DMS153 (cell line): Measurements from ENCODE around the gene EXTL1.

Experiments
- DNase-seq: peaks from one replicate; lab custom pipeline; 2025; lab: John Stamatoyannopoulos, UW

Gene EXTL1

DNA sequence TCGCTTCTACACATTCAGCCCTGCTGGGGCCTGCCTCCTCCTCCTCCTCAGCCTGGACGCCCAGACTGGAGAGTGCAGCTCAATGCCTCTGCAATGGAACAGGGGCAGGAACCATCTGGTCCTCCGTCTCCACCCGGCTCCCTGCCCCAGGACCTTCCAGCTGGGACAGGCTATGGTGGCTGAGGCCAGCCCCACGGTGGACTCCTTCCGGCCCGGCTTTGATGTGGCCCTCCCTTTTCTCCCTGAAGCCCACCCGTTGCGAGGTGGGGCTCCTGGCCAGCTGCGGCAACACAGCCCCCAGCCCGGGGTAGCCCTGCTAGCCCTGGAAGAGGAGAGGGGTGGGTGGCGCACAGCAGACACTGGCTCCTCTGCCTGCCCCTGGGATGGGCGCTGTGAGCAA is 1.4 kb downstream of the EXTL1 start:
- DNase-seq, result no peak

DNA sequence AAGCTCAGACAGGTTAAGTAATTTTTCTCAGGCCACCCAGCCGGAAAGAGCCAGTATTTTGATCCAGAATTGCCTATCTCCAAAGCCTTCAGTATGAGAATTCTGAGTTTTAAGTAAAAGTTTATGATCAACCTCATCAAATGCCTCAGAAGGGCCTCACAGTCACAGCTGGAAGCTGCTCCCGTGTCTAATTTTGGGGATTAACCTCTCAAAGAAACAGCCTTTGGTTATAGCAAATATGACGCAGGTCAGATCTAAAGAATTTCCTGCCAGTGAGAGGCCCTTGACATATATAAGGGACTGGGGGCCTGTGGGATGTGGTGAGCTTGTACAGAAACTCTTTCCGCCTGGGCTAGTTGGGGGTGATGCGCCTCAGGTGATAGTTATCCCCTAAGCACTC is 2.3 kb downstream of the EXTL1 start:
- no peak for DNase-seq

DNA sequence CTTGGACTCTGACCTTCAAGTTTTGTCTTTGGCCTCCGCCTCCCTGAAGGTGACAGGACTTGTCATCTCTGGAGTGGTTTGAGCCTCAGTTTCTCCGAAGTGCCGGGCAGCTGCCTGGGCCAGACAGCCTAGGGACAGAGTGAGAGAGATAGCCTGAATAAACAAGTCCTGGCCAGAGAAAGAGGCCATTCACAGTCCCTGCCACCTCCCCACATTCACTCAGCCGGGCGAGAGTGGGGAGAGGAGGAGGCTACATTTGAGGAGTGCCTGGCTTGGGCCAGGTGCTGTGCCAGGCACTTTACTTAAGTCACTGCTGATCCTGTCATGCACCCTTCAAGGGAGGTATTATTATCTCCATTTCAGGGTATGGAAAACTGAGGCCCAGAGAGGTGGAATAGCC is 3.5 kb downstream of the EXTL1 start:
- no peak for DNase-seq

DNA sequence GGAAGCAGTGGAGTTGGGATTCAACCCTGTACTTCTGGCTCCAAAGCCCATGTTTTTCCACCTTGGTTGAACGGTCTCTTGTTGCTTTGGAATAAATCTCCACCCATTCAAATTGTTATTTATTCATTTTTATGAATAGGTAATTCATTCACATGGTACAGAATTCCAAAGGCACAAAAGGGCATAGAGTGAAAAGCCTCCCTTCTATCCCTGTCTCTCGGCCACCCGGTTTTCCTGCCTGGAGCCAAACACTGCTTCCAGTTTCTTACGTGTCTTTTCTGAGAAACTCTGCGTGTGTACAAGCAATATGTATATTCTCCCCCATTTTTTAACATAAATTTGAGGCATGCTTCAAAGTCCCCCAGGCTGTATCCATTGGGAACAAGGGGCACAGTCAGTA is 3.9 kb downstream of the EXTL1 start:
- DNase-seq, result no peak

DNA sequence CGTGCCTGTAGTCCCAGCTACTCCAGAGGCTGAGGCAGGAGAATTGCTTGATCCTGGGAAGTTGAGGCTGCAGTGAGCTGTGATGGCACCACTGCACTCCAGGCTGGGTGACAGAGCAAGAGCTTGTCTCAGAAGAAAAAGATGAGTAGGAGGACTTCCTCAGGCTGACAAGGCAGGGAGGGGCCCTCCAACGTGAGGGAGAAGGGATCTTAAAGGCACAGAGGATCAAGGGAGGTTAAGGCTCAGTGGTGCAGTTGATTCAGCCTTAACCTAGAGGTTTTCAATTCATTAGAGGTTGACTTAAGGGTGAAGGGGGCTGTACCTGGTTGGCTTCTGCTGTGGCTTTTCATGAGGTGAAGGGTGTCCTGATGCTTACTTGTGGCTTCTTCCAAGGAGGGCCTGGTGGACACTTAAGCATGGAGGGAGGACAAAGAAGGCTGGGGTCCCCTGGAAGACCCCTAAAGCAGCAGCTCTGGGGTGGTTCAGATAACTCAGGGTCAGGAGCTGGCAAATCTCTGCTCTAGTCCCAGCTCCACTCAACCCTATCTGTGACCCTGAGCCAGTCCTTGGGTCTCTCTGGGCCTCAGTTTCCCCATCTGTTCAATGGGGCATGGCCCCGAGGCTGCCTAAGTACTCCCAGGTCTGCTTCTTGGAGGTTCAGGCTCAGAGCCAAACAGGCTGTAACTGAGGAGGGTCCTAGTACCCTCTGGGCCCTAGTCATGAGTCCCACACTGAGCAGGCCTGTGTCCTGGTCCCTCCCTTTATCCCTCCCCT is 6.3 kb downstream of the EXTL1 start:
- no peak for DNase-seq

DNA sequence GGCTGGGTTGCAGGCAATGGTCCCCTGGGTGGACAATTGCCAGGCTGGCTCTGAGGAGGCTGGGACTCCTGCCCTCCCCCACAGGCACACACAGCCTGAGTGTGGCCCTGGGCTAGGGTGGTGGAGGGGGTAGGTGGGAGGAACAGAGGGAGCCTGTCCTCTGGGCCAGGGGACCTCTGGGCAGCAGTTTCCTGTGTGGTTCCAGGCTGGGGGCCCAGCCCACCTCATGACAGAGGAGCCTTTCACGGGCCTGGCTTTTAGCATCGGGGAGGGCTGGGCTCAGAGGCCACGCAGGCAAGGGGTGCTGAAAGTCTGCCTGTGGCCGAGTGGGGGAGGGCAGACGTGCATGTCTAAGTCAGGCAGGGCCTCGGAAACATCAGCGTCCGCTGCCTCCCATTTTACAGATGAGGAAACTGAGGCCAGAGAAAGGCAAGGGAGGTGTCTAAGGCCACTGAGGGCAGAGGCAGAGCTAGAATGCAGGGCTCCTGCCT is 7.0 kb downstream of the EXTL1 start:
- DNase-seq, result no peak

DNA sequence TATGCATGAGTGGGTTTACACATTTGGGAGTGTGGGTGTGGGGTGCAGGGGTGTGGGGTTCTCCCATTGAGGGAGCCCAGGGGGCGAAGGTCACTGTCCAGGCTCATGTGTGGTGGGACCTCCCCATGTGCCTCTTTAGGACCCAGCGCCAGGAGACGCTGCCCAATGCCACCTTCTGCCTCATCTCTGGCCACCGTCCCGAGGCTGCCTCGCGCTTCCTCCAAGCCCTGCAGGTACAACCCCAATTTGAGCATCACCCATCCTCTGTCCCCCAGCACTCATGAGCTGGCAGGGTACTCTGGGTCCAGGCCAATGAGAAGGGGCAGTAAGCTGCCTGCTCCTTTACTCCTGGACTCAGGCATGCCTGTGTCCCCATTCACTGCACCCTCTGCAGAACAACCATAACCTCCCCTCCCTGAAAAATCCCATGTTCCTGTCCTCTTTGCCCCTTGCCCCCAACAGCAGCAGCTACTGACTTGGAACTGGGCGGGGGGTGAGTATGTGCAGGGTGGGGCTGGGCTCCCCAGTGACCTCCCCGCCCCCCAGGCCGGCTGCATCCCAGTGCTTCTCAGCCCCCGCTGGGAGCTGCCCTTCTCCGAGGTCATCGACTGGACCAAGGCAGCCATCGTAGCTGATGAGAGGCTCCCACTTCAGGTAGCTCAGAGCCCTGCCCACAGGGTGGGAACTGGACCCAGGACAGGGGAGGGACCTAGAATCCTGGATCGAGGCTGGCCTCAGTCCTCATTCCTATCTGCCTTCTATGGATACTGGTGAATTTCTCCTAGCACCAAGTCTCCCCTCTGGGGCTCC is 7.7 kb downstream of the EXTL1 start:
- DNase-seq, result no peak

DNA sequence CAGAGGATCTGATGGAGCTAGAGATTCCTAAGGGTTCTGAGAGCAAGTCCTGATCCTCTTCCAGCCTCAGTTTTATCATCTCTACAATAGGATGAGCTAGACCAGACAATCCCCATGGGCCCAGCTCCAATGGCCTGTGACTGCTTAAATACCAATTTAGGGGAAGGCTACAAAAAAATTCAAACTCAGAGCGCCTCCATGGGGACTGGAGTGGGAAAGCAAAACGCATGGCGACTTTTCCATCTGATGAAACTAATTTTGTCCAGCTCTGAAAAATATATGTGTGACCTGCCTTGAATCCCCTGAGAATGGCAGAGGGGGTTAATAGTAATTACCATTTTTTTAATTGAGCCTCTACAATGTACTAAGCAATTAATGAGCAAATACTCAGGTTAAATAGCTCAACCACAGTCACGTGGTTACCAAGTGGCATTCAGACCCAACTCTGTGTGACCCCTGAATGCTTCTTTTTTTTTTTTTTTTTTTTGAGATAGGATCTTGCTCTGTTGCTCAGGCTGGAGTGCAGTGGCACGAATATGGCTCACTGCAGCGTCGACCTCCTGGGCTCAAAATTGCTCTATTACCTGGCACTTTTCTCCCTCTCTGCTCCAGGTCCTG is 8.4 kb downstream of the EXTL1 start:
- DNase-seq, result no peak

DNA sequence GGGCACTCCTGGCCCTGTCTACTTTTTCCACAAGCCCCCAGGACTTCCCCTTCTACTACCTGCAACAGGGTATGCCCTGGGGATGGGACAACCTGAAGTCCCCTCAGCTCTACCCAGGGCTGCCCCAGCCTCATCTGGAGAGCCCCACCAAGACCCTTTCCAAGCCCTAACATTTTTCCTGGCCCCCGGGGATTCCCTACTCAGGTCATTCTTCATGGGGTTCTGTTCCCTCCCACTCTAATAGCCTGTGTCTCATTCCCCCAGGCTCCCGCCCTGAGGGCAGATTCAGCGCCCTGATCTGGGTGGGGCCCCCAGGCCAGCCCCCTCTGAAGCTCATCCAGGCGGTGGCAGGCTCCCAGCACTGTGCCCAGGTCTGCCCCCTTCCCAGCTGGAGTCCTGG is 9.6 kb downstream of the EXTL1 start:
- DNase-seq, result no peak

DNA sequence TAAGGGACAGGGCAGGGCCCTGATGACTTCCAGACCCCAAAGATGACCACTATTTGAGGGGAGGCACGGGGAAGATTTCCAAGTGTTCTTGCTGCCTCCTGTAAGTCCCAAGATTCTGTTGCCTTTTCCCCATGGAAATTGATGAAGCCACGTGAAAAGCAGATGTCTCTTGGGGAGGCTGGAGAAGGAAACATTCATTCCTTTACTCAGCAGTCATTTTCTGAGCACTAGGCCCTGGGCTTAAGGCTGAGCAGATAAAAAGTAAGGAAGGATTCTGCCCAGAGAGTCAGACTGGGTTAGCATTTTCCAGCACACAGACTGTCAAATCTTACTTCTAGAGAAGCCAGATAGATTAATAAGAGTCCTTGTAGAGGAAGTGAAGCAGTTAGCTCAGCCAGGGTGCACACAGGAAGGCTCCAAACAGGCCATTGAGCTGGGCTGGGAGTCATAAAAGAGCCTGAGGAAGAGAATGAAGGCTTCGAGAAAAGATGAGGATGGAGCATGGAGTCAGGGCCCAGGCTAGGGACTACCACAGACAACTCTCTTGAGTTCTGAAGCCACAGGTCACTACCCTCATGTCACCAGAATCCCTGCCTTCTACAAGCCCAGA is 10.1 kb downstream of the EXTL1 start:
- DNase-seq, result no peak

DNA sequence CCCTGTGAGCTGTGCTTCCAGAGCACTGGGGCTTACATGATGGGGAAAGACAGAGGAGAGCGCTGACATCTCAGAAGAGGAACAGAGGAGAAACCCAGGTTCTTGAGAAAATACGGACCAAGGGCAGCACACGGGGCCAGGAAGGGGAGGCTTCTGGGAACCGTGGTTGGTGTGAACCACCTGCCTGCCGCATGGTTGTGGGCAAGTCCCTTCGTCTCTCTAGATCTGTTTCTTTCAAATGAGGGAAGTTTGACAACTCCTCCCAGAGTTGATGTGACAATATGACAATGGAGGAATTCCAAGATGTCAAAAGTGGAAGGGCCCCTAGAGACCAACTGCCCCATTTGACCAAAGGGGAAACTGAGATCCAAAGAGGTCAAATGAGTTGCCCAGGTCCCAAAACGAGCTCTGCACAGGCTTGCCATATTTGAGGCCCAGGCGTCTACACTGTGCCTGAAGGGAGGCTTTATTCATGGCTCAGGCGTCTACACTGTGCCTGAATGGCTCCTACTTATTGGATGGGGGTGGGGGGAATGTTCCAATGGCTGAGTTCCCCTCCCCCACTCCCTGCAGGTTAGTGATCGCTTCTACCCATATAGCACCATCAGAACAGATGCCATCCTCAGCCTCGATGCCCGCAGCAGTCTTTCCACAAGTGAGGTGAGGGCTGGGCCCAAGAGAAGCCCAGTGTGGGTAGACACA is 11.2 kb downstream of the EXTL1 start:
- no peak for DNase-seq

DNA sequence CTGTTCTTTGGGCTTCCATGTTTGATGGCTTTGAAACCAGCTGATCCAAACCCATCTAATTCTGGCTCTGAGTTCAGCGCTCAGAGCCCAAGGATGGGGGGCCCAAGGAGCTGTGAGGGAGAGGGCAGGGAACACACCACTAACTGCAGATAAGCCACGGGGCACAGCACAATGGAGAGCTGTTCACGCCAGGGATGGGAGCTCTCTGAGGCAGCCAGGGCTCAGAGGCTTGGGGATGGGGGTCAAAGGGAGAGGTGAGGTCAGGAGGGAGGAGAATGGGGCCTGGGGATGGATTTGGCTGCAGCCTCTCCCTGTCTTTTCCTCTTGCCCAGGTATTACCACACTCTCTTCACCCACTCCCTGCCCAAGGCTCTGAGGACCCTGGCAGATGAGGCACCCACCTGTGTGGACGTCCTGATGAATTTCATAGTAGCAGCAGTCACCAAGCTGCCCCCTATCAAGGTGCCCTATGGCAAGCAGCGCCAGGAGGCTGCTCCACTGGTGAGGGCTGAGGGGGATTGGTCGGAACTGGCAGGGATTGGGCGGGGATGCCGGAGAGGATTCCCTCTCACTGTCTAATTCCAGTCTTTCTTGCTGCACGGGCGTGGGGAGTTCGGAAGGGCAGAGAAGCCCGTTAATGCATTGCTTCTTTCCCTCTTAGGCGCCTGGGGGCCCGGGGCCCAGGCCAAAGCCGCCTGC is 13.1 kb downstream of the EXTL1 start:
- no peak for DNase-seq

DNA sequence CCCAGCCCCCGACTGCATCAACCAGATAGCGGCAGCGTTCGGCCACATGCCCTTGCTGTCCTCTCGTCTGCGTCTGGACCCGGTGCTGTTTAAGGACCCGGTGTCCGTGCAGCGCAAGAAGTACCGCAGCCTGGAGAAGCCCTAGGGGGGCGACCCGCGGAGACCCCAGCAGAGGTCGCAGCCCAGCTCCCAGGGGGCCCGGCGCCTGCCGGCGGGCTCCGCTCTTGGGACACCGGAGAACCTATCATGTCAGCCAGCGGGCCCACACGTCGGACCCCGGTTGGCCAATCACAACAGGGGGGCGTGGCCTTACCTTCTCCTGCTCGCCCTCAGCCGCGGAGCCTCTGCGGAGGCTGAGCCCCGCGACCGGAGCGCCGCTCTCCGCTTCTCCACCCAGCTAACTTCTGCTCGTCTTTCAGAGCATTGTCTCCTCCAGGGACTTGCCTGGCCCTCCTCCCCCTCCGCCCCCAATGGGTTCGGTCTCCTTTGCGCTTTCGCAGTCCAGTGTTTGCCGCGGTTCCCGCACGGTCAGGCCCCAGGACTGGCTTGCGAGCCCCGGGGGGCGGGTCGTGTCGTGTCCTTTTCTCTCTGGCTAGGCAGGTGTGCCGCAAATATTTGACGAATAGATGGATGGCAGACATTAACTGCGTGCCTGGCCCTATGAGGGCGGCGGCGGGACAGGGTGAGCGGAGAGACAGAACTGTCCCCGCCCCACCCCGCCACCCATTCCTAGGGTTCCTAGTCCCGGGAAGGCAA is 13.8 kb downstream of the EXTL1 start:
- DNase-seq, result peak; percentile 92

DNA sequence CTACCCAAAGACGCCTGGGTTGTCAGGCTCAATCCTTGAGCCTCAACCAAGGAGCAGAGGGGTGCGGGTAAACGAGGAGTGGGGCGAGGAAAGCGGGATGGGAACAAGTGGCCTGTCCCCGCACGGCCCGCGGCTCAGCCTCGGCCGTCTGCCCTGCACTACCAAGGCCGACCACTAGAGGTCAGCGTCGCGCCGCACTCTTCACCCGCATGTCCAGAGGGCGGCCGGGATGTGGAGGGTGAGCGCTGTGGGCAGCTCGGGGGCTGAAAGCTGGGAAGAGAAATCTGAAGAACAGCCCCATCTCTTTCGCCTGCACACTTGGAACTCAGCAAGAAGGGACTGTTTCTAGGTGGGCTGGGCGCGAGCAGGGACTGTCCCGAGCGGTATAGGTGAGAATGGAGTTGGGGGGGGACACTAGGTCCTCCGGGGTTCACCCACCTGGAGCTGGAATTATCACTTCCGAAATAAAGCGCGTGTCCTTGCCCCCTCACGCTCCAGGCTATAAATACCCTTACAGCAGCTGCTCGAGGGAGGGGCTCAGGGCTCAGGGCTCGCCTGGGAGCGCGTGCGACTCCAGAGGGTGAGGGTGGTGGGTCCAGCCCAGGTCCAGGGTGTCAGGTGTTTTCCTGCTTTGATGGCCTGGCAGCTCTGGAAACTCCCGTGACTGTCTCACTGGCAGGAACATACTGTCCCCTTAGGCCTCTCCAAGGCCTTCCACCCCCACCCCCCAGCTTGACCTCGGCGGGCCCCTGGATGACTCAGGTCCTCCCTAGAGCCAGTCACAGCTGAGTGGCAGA is 14.6 kb downstream of the EXTL1 start:
- DNase-seq, result peak; percentile 62

DNA sequence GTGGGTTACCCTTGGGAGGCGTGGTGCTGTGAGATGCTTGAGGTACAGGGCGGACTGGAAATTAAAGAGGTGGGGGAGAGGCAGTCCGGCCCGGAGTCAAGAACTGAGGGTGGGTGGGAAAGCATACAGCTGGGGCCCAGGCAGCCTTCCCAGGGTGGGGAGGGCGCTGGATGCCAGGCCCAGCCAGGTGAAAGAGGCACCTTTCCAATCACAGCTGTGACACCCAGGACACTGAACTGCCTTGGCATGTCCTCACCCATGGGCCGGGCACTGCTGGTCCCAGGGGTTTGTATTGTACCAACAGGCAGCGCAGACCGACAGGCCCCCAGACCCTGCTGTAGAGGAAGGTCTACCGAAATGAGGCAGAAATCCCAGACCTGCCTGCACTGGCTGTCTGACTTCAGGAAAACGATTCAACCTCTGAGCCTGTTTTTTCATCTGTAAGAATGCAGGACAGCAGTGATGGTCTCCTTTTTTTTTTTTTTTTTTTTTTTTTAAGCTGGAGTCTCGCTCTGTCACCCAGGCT is 15.2 kb downstream of the EXTL1 start:
- DNase-seq, result no peak

DNA sequence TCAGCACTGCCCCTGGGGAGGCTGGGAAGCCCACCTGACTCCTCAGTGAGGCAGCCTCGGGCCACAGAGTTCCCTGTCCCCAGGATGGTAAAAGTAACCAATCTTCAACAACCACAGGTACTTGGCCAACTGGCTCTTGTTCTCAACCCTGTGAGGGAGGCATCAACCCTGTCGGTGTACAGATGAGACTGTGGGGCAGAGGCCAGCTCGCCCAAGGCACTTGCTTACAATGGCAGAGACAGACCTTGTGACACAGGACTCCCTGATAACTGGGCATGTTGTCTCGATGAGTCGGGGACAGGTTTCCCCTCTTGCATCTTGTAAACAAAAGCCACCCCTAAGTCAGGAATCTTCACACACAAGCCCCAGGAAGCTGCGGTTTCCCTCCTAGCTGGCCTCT is 16.3 kb downstream of the EXTL1 start:
- no peak for DNase-seq

DNA sequence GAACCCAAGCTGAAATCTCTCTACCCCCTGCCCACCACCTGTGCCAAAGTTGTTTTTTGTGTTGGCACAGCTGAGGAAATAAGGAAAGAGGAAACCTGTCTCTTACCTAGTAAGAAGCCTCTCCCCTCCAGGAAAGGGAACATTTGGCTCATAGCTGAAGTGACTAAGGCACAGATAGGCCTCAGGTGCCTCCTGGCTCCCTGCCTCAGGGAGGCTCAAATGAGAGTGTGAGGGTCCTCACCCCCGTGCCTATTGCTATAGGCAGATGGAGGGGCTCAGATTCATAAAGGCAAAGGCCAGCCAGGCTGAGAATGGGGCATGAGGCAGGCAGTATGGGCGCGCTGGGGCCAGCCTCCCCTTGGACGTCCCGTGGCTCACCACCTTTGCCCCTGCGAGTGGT is 16.9 kb downstream of the EXTL1 start:
- no peak for DNase-seq

DNA sequence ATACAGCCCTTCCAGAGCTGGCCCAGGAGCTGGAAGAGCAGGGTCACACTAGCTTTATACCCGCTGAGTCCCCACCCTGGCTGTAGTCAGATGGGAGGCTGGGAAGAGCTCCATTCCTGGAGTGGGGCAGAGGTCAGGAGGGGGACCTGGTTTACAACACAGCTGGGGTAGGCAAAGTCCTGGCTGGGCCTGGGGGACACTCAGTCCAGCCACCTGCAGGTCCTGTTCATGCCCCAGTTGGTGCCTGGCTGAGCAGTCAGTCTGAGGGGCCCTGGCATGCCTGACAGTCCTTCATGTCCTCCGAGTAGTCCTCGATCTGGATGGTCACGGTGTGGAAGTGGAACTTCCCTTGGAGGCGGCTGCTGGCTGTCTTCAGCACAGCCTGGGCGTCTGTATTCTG is 17.3 kb downstream of the EXTL1 start:
- DNase-seq, result no peak

DNA sequence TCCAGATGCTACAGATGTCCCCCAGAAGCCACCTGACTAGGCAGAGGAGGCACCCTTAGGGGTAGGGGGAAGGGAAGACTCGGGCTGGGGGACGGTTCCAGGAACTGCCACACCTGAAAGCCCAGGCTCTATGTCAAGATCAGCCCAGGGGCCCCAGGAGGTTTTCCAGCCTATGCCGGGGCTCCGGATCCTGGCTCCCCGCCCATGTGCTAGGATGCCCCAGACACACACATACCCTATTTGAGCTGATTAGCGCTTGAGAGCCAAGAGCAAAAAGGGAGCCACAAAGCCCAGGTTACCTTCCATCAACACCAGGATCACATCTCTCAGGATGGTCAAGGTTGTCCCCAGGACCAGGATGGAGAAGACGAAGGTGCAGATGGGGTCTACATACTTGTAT is 19.8 kb downstream of the EXTL1 start:
- DNase-seq, result no peak
